Rectal smooth muscle tissue (tissue), 1 donor: ENCODE data around the gene C5orf63.
"Not testable (repeated sequence)": the region's sequence is repeated elsewhere in the genome, so short reads cannot be mapped to it uniquely, and the experiment has no call there.

ENCODE experiments used
- H3K27ac ChIP-seq: one replicate; pipeline ENCODE4 v1.7.0; 2013; ENCODE audit warnings: low read depth, low read length, inconsistent platforms
- H3K27me3 ChIP-seq: one replicate; pipeline ENCODE4 v1.7.0; 2013; ENCODE audit warnings: low read length; ENCODE audit not compliant: control insufficient read depth, insufficient read depth
- H3K36me3 ChIP-seq: one replicate; pipeline ENCODE4 v1.7.0; 2013; ENCODE audit warnings: low read length; ENCODE audit not compliant: control insufficient read depth, insufficient read depth
- H3K4me1 ChIP-seq: one replicate; pipeline ENCODE4 v1.7.0; 2013; ENCODE audit warnings: low read length; ENCODE audit not compliant: control insufficient read depth, insufficient read depth
- H3K4me3 ChIP-seq: one replicate; pipeline ENCODE4 v1.7.0; 2013; ENCODE audit warnings: low read length
- H3K9ac ChIP-seq: one replicate; pipeline ENCODE4 v1.7.0; 2013; ENCODE audit warnings: low read length

Gene C5orf63

DNA sequence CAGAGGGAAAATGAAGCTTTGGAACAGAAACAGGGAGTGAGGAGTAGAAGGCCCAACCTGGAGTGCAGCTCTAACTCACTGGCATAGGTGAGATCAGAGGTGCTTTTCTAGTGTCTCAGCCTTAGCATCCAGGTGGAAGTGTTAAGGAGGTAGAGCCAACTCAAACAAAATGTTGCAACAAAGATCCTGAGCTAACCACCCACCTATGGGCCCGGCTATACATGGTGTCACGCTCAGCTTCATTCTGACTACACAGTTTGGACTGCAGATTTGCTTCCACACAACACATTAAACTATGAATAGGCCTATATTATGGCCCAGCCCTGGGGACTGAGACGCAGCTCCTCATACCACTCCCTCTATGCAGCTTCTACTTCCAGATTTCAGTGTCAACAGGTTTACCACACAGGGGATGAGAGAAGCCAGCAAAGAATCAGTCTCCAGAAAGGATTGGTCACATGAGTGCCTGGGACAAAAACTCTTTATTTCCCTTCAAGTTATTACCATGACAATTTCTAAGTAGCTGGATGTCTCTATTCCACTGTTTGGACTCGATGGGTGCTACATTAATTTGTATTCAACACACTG lies 9.0 kb downstream of the C5orf63 start:
- Histone ChIP-seq H3K27ac (no peak overlapping the region), H3K36me3 (no peaks in the 10 kb centered on the region), H3K4me1 (no peaks in the 10 kb centered on the region), H3K4me3 (no peak overlapping the region), H3K9ac (no peak overlapping the region), H3K27me3 (no peaks in the 10 kb centered on the region)

DNA sequence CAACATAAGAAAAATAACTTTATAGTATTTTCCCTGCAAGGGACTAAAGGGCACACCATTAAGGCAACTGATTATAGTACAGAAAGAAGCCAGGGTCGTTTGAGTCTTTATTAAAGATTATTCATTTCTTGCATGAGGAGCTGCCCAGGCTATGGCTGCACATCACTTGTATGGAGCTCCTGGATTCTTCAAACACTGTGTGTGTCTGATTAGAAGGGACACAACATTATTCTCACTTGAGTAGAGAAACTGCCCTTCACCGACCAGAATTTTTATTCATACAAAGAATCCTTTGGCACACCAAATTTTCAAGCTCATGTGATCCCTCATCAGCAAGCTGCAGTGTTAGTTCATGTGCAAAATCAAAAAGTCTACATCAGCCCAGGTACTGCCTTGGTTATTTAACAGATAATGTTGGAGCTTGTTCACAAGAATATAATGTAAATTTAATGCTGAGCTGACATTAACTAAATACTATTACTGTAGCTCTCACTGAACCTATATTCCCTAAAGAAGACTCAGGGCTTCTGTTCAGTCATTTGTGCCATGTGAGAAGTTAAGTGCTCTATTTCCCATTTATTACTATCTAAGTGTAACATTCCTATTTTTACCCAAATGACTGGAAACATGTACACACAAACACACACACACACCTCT lies 9.9 kb downstream of the C5orf63 start:
- no peak overlapping the region for H3K4me3 ChIP-seq
- H3K4me1 ChIP-seq = no peaks in the 10 kb centered on the region
- H3K9ac ChIP-seq = no peak overlapping the region
- H3K27me3 ChIP-seq = no peaks in the 10 kb centered on the region
- no peak overlapping the region for H3K27ac ChIP-seq
- no peaks in the 10 kb centered on the region for H3K36me3 ChIP-seq

DNA sequence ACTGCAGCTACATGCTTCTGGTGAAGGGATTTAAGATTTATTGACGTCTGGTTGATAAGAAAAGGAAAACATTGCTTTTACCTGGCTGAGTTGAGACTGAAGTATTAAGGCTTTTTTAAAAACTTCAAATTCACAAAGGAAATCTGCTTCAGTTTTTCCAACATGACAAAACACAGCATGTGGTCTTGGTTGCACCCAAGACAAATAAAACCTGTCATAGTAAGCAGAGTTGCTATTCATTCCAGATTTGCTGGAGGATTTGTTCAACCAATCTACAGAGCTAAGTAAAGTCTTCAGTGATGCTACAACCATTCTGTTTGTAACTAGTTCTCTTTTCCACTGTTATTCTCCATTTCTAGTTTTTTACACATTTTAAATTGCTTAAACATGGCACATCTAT lies 11.3 kb downstream of the C5orf63 start:
- Histone ChIP-seq H3K9ac (no peak overlapping the region), H3K4me1 (no peaks in the 10 kb centered on the region), H3K27ac (no peak overlapping the region), H3K4me3 (no peak overlapping the region), H3K36me3 (peaks cover 3% of the 10 kb centered on the region), H3K27me3 (no peaks in the 10 kb centered on the region)

- Histone ChIP-seq H3K9ac (no peak overlapping the region), H3K4me1 (no peaks in the 10 kb centered on the region), H3K27ac (no peak overlapping the region), H3K36me3 (peaks cover 3% of the 10 kb centered on the region), H3K4me3 (no peak overlapping the region), H3K27me3 (no peaks in the 10 kb centered on the region)
Measured at GRCh38 chr5:127061537-127061936, 11.8 kb downstream of the C5orf63 start.

GRCh38 chr5:127060470-127060985 lies 12.8 kb downstream of the C5orf63 start:
- Histone ChIP-seq H3K27ac (no peak overlapping the region), H3K9ac (no peak overlapping the region), H3K36me3 (peaks cover 6% of the 10 kb centered on the region), H3K27me3 (no peaks in the 10 kb centered on the region), H3K4me1 (no peaks in the 10 kb centered on the region), H3K4me3 (no peak overlapping the region)

DNA sequence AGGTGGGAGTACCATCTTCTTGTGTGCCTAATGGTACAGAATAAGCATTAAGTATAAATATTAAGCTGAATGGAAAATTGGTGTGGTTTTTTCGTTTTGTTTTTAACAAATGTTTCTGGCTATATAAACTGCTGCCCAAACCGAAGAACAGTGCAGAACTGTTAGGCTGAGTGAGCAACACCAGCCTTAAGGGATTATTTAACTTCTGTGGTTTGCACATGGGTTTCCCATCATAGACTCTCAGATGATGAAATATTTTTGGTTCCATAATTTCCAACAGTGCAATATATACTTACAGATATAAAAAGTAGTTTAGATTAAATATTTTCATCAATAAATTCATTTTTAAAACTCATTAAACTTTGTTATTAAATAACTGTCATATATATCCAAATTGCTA lies 16.4 kb downstream of the C5orf63 start:
- Histone ChIP-seq H3K4me3 (no peak overlapping the region), H3K27ac (no peak overlapping the region), H3K27me3 (no peaks in the 10 kb centered on the region), H3K36me3 (peaks cover 6% of the 10 kb centered on the region), H3K9ac (no peak overlapping the region), H3K4me1 (no peaks in the 10 kb centered on the region)

GRCh38 chr5:127055880-127056653 lies 17.2 kb downstream of the C5orf63 start:
- H3K4me1 ChIP-seq = no peaks in the 10 kb centered on the region
- no peaks in the 10 kb centered on the region for H3K27me3 ChIP-seq
- H3K4me3 ChIP-seq = no peak overlapping the region
- no peak overlapping the region for H3K27ac ChIP-seq
- H3K36me3 ChIP-seq = peaks cover 6% of the 10 kb centered on the region
- no peak overlapping the region for H3K9ac ChIP-seq

- H3K27ac ChIP-seq, H3K9ac ChIP-seq, H3K27me3 ChIP-seq, H3K4me1 ChIP-seq, H3K4me3 ChIP-seq, H3K36me3 ChIP-seq: not testable (repeated sequence)
Measured at GRCh38 chr5:127053551-127053950, 19.8 kb downstream of the C5orf63 start.

DNA sequence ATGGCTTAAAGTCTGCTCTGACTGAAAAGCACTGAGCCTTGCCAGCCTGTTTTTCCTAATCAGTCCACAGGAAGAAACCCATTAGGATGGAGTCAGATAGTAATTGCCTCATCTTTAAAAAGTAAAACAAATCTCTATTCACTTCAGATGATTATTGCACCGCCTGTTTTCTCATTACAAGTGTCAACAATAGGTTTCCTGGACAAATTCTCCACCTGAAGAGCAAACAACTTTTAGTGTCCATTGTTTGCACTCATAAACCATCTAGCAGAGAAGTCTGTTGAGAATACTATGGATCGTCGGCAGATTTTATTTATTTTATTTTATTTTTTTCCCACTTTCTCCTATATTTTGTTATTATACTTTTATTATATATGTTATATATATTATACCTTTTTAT lies 20.3 kb downstream of the C5orf63 start:
- Histone ChIP-seq H3K4me3 (no peak overlapping the region), H3K4me1 (no peaks in the 10 kb centered on the region), H3K9ac (no peak overlapping the region), H3K27ac (no peak overlapping the region), H3K27me3 (no peaks in the 10 kb centered on the region), H3K36me3 (peaks cover 6% of the 10 kb centered on the region)

- H3K36me3 ChIP-seq = peaks cover 3% of the 10 kb centered on the region
- H3K9ac ChIP-seq = no peak overlapping the region
- no peak overlapping the region for H3K4me3 ChIP-seq
- H3K4me1 ChIP-seq = no peaks in the 10 kb centered on the region
- H3K27me3 ChIP-seq = no peaks in the 10 kb centered on the region
- no peak overlapping the region for H3K27ac ChIP-seq
Measured at GRCh38 chr5:127051591-127051990, 21.7 kb downstream of the C5orf63 start.

DNA sequence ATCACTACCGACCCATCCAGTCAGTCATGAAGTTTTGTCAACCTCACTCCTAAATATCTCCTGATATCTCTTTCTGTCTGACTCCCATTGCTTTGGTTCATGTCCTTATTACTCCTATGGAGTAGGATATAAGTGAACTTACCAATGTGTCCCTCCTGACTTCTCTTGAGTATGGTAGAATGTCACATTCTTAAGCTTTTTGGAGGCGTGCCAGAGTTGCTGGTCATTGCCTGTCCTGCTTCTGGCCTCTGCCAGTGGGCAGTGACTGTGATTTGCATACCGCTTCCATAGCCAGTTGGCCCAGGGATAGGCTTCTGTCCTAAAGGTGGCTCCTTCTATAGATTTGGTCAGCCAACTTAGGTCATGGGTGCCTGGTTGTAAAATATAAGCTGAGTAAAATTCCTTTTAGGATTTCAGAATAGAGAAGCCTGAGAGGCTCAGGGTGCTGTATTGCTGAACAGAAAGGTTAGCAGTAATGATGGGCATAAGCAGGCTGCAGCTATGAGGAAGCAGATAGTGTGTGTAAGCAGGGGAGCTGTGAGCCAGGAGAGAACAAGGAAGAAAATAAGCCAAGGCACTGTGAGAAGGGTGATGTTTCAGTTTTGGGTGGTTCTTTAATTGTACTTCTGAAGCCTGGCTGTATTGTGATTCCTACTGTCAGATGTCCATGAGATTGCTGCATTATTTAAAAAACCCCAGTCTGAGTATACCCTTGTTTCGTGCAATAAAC lies 26.8 kb downstream of the C5orf63 start:
- no peaks in the 10 kb centered on the region for H3K27me3 ChIP-seq
- H3K27ac ChIP-seq = no peak overlapping the region
- H3K36me3 ChIP-seq = no peaks in the 10 kb centered on the region
- no peak overlapping the region for H3K4me3 ChIP-seq
- no peak overlapping the region for H3K9ac ChIP-seq
- H3K4me1 ChIP-seq = no peaks in the 10 kb centered on the region

DNA sequence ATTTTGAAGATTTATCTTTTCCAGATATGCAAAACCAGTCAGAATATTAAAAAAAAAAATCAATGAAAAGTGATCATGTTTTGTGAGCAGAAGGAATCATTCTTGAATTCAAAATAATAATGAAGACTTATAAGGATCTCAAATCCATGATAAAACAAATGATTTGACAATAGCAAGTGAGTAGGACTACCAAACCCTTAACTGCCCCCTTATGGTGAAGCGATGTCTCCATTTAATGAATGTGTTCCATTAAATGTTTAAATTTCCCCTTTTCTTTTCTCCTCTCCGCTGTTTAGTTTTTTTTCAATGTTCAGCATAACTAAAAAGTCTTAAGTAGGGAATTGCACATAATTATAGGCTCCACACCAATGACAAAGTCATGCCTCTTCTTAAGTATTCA lies 30.7 kb downstream of the C5orf63 start:
- Histone ChIP-seq H3K27ac (no peak overlapping the region), H3K27me3 (no peaks in the 10 kb centered on the region), H3K4me3 (no peak overlapping the region), H3K36me3 (no peaks in the 10 kb centered on the region), H3K9ac (no peak overlapping the region), H3K4me1 (no peaks in the 10 kb centered on the region)
